Hepatocyte (in vitro differentiated cells): ENCODE results near the gene LUC7L.

Experiments
- CTCF ChIP-seq: fragments of 200-600 bp; sonication (generic); IDR thresholded peaks from 2 replicates; pipeline ENCODE4 v1.5.1; 2016; ENCODE audit warnings: antibody characterized with exemption, mild to moderate bottlenecking; ENCODE audit not compliant: poor library complexity
- EZH2 ChIP-seq: fragments of 200-600 bp; sonication (generic); IDR thresholded peaks from 2 replicates; pipeline ENCODE4 v1.6.1; 2016; ENCODE audit warnings: antibody characterized with exemption, mild to moderate bottlenecking, borderline replicate concordance
- EZH2phosphoT487 ChIP-seq: fragments of 200-600 bp; sonication (generic); IDR thresholded peaks from one replicate; pipeline ENCODE4 v1.6.1; 2018; ENCODE audit warnings: antibody characterized with exemption, mild to moderate bottlenecking, low read depth, moderate library complexity; ENCODE audit not compliant: unreplicated experiment, severe bottlenecking

DNA sequence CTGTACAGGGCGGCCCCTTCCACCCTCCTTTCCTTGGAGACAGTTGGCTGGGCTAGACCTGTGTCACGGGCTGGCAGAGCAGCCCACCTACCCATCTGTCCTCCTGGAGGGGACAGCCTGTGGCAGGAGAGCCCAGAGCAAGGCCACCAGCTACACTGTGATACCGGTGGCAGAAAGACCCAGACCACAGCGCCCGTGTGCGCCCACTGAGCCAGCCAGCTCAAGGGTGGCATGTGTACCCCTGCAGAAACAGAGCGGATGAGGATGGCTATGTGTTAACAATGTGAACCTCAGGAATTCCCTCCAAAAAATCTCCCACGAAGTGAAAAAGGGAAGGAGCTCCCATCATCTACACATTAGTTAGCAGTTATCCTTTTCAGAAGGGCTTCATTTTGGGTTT lies 41.9 kb downstream of the LUC7L start:
- TF ChIP-seq CTCF, result no peak
- no peak for TF ChIP-seq EZH2
- no peak for TF ChIP-seq EZH2phosphoT487
